HG02798 (cell line): ENCODE data around the gene BLTP2.
"Not testable (repeated sequence)": the region's sequence is repeated elsewhere in the genome, so short reads cannot be mapped to it uniquely, and the experiment has no call there.

Experiments used
- ATAC-seq: cut with Tn5 transposase; IDR thresholded peaks from one replicate; pipeline ENCODE4 v1.9.1; 2021; ENCODE audit warnings: mild to moderate bottlenecking; ENCODE audit not compliant: unreplicated experiment, poor library complexity

BLTP2 gene

DNA sequence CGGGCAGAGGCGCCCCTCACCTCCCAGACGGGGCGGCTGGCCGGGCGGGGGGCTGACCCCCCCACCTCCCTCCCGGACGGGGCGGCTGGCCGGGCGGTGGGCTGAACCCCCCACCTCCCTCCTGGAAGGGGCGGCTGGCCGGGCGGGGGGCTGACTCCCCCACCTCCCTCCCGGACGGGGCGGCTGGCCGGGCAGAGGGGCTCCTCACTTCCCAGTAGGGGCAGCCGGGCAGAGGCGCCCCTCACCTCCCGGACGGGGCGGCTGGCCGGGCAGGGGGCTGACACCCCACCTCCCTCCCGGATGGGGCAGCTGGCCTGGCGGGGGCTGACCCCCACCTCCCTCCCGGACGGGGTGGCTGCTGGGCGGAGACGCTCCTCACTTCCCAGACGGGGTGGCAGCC lies 40.9 kb downstream of the BLTP2 start:
- ATAC-seq = not testable (repeated sequence)

DNA sequence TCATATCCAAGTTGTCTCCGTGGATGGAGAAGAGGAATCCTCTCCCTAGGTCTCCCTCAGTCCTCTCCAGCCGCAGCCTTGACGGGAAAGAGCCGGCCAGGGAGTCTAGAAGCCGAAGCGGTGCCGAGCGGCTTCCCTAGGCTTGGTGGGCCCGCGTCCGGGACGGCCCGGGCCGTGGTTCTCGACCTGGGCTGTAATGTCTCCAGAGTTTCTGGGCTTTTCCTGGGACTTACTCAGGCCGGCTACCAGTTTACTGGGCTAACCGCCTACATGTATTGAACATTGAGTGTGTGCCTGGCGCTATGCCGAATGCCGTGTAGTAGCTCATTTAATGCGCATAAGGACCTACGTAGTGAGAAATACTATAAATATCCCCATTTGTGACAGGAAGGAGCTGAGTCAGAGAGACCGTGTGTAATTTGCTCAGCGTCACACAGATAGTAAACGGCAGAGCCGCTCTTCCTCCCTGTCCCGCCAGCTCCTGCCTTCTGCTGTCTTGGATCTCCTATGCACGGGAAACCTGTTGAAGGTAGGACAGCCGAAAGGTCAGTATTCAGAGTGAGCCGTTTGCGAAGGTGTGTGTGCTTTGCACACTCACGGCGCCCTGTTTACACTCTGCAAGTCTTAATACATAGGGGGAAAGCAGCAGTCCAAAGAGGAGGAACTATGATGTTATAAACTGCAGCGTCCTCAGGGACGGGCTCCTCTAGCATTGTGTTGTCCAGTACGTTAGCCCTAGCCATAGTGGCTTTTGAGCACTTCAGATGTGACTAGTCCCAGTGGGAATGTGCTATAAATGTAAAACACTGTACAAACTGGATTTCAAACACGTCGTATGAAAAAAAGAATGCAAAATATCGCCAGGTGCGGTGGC lies 45.4 kb downstream of the BLTP2 start:
- peak; percentile 42 for ATAC-seq

- ATAC-seq = peak; percentile 85
Measured at GRCh38 chr17:28598799-28599310, 46.1 kb downstream of the BLTP2 start, which contains the start of gene SPAG5. Gene SPAG5, minus strand, starts transcription at chr17:28599025. Its CDS starts 79 bp downstream, at chr17:28598946.

- no peak for ATAC-seq
Measured at GRCh38 chr17:28598389-28598788, 46.6 kb downstream of the BLTP2 start.

GRCh38 chr17:28597606-28598383 lies 47.2 kb downstream of the BLTP2 start:
- ATAC-seq = no peak
